ENCODE data around the gene ACOXL. TPM values are rescaled to one million over a fixed set of nuclear protein-coding genes. Genes with fewer than 3 reads are reported as not detected.

Gene ACOXL
- total RNA-seq, 1 donor, result not detected

- H3K79me2 ChIP-seq (ENCODE audit: insufficient read depth, low read length), result no peaks in the 10 kb centered on the region
- H2AFZ ChIP-seq (ENCODE audit: low read length), result peak overlapping the region; percentile 93
- H3K4me1 ChIP-seq (ENCODE audit: insufficient read depth, low read length), result peaks cover 12% of the 10 kb centered on the region
- no peak for TF ChIP-seq CTCF (IDR thresholded peaks at IDR 0.05; ENCODE audit: extremely low read depth, low read depth, low read length)
- peak overlapping the region; percentile 93 for H3K4me2 ChIP-seq (ENCODE audit: insufficient read depth, low read length)
- no peaks in the 10 kb centered on the region for H4K20me1 ChIP-seq (ENCODE audit: insufficient read depth, low read length)
- DNase-seq (ENCODE audit: insufficient read length, low spot score, missing footprints), result peak; percentile 88
- no peak overlapping the region for H3K27ac ChIP-seq (ENCODE audit: low read depth, low read length)
- peak overlapping the region; percentile 87 for H3K4me3 ChIP-seq (ENCODE audit: insufficient read depth, low read length)
- peaks cover 29% of the 10 kb centered on the region for H3K27me3 ChIP-seq (ENCODE audit: insufficient read depth, low read length)
- H3K36me3 ChIP-seq (ENCODE audit: insufficient read depth, low read length), result no peaks in the 10 kb centered on the region
- no peaks in the 10 kb centered on the region for H3K9me3 ChIP-seq (ENCODE audit: low read depth, low read length)
Observed at GRCh38 chr2:111121028-111121827, 388.9 kb downstream of the ACOXL start.

- Histone ChIP-seq H3K36me3 (ENCODE audit: insufficient read depth, low read length) (no peaks in the 10 kb centered on the region), H3K27me3 (ENCODE audit: insufficient read depth, low read length) (peaks cover 26% of the 10 kb centered on the region), H3K4me2 (ENCODE audit: insufficient read depth, low read length) (peak overlapping the region; percentile 93), H3K9me3 (ENCODE audit: low read depth, low read length) (no peaks in the 10 kb centered on the region), H3K79me2 (ENCODE audit: insufficient read depth, low read length) (no peaks in the 10 kb centered on the region), H2AFZ (ENCODE audit: low read length) (peak overlapping the region; percentile 93), H4K20me1 (ENCODE audit: insufficient read depth, low read length) (no peaks in the 10 kb centered on the region), H3K4me3 (ENCODE audit: insufficient read depth, low read length) (peak overlapping the region; percentile 87), H3K27ac (ENCODE audit: low read depth, low read length) (no peak overlapping the region), H3K4me1 (ENCODE audit: insufficient read depth, low read length) (peaks cover 10% of the 10 kb centered on the region)
- peak; percentile 100 for DNase-seq (ENCODE audit: insufficient read length, low spot score, missing footprints)
- TF ChIP-seq CTCF (IDR thresholded peaks at IDR 0.05; ENCODE audit: extremely low read depth, low read depth, low read length), result no peak
Observed at GRCh38 chr2:111121828-111122630, 389.7 kb downstream of the ACOXL start.

- H3K36me3 ChIP-seq (ENCODE audit: insufficient read depth, low read length), result no peaks in the 10 kb centered on the region
- no peaks in the 10 kb centered on the region for H3K9me3 ChIP-seq (ENCODE audit: low read depth, low read length)
- no peak for TF ChIP-seq CTCF (IDR thresholded peaks at IDR 0.05; ENCODE audit: extremely low read depth, low read depth, low read length)
- H3K27ac ChIP-seq (ENCODE audit: low read depth, low read length), result peak overlapping the region; percentile 33
- no peaks in the 10 kb centered on the region for H4K20me1 ChIP-seq (ENCODE audit: insufficient read depth, low read length)
- peaks cover 4% of the 10 kb centered on the region for H3K4me1 ChIP-seq (ENCODE audit: insufficient read depth, low read length)
- H2AFZ ChIP-seq (ENCODE audit: low read length), result peak overlapping the region; percentile 91
- DNase-seq (ENCODE audit: insufficient read length, low spot score, missing footprints), result peak; percentile 95
- H3K4me3 ChIP-seq (ENCODE audit: insufficient read depth, low read length), result peak overlapping the region; percentile 87
- H3K4me2 ChIP-seq (ENCODE audit: insufficient read depth, low read length), result peak overlapping the region; percentile 93
- H3K79me2 ChIP-seq (ENCODE audit: insufficient read depth, low read length), result no peaks in the 10 kb centered on the region
- H3K27me3 ChIP-seq (ENCODE audit: insufficient read depth, low read length), result peaks cover 23% of the 10 kb centered on the region
Observed at GRCh38 chr2:111122631-111123421, 390.5 kb downstream of the ACOXL start.
